ENCODE results near the gene ZNF583.

ZNF583 gene

GRCh38 chr19:56423276-56423984 lies 19.3 kb downstream of the ZNF583 start:
- Histone ChIP-seq H3K27me3 (replicated peaks; ENCODE audit: control insufficient read depth, insufficient read depth, low read length) (no peaks in the 10 kb centered on the region), H3K36me3 (ENCODE audit: control insufficient read depth, insufficient read depth, low read length) (no peaks in the 10 kb centered on the region), H3K4me3 (replicated peaks; ENCODE audit: low read depth, low read length) (no peak overlapping the region)
- DNase-seq (ENCODE audit: extremely low read depth, insufficient read length), result no peak
- no peak for TF ChIP-seq CTCF (IDR thresholded peaks at IDR 0.05; ENCODE audit: insufficient read depth, low read length, poor library complexity, severe bottlenecking)

DNA sequence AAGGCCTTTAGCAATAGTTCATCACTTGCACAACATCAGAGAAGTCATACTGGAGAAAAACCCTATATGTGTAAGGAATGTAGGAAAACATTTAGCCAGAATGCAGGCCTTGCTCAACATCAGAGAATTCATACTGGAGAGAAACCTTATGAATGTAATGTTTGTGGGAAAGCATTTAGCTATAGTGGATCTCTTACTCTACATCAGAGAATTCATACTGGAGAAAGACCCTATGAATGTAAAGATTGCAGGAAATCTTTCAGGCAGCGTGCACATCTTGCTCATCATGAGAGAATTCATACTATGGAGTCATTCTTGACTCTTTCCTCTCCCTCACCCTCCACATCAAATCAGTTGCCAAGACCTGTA lies 19.8 kb downstream of the ZNF583 start:
- Histone ChIP-seq H3K36me3 (ENCODE audit: control insufficient read depth, insufficient read depth, low read length) (no peaks in the 10 kb centered on the region), H3K4me3 (replicated peaks; ENCODE audit: low read depth, low read length) (no peak overlapping the region), H3K27me3 (replicated peaks; ENCODE audit: control insufficient read depth, insufficient read depth, low read length) (no peaks in the 10 kb centered on the region)
- no peak for TF ChIP-seq CTCF (IDR thresholded peaks at IDR 0.05; ENCODE audit: insufficient read depth, low read length, poor library complexity, severe bottlenecking)
- DNase-seq (ENCODE audit: extremely low read depth, insufficient read length), result no peak

GRCh38 chr19:56441206-56441792 lies 37.2 kb downstream of the ZNF583 start:
- H3K36me3 ChIP-seq (ENCODE audit: control insufficient read depth, insufficient read depth, low read length), result no peaks in the 10 kb centered on the region
- H3K27me3 ChIP-seq (replicated peaks; ENCODE audit: control insufficient read depth, insufficient read depth, low read length), result no peaks in the 10 kb centered on the region

DNA sequence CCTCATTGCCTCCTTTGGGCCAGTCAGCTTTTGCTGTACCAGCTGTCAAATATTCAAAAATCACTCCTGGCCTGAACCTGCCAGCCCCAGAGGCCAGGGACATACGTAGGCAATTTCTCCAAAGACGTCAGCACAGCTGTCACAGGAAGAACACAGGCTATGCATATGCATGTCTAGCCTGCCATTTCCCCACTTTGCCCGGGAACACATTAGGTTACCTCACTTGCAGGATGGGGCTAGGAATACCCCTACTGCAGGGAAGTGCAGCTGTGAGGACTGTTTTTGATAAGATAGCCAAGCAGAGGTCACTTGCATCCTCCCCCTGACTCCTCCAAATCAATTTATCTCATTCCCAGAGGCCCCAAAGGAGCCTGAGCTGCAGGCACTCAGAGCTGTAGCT lies 70.2 kb downstream of the ZNF583 start:
- Histone ChIP-seq H3K27me3 (replicated peaks; ENCODE audit: control insufficient read depth, insufficient read depth, low read length) (no peaks in the 10 kb centered on the region), H3K36me3 (ENCODE audit: control insufficient read depth, insufficient read depth, low read length) (no peaks in the 10 kb centered on the region), H3K4me3 (replicated peaks; ENCODE audit: low read depth, low read length) (no peak overlapping the region)
- DNase-seq (ENCODE audit: extremely low read depth, insufficient read length), result no peak
- TF ChIP-seq CTCF (IDR thresholded peaks at IDR 0.05; ENCODE audit: insufficient read depth, low read length, poor library complexity, severe bottlenecking), result no peak

More at GRCh38 chr19:56441206-56441792, 37.2 kb downstream of the ZNF583 start:
- no peak for TF ChIP-seq CTCF (IDR thresholded peaks at IDR 0.05; ENCODE audit: insufficient read depth, low read length, poor library complexity, severe bottlenecking)
- H3K4me3 ChIP-seq (replicated peaks; ENCODE audit: low read depth, low read length), result no peak overlapping the region
- no peak for DNase-seq (ENCODE audit: extremely low read depth, insufficient read length)

DNA sequence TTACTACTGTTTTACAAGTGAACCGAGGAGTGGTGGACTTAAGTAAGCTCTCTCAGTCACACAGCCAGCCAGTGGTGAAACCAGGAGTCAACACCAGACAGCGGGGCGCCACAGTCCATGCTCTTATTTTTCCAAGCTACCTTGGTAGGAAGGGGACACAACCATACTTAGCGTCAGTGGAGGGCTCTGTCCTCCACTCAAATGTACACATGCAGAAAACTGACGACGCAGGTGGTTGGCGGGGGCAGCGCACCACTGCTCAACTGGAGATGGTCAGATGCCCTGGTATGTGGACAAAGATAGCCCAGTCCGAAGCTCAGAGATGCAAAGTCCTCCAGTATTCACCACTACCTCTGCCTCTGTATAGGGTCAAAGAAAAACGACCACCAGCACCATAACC lies 72.0 kb downstream of the ZNF583 start:
- no peak for DNase-seq (ENCODE audit: extremely low read depth, insufficient read length)
- Histone ChIP-seq H3K36me3 (ENCODE audit: control insufficient read depth, insufficient read depth, low read length) (no peaks in the 10 kb centered on the region), H3K4me3 (replicated peaks; ENCODE audit: low read depth, low read length) (no peak overlapping the region), H3K27me3 (replicated peaks; ENCODE audit: control insufficient read depth, insufficient read depth, low read length) (no peaks in the 10 kb centered on the region)
- TF ChIP-seq CTCF (IDR thresholded peaks at IDR 0.05; ENCODE audit: insufficient read depth, low read length, poor library complexity, severe bottlenecking), result no peak

Measured in GM06990 (cell line).